CD4-positive, CD25-positive, alpha-beta regulatory T cell (primary cell): ENCODE results near the gene TARS3. TPM values are rescaled to one million over a fixed set of nuclear protein-coding genes. Genes with fewer than 3 reads are reported as not detected.

Experiments used
- ATAC-seq, 2 donors: fragments of 150-1000 bp; cut with Tn5 transposase; one replicate each; pipeline ENCODE4 v1.10.0; 2021; ENCODE audit warnings: low read depth in 2 of 2, moderate number of reproducible peaks in 2 of 2, moderate library complexity in 1 of 2
- DNase-seq, 3 donors: peaks; one replicate each; pipeline versions ENCODE4 v3.0.0 to v3.0.0-alpha.2; 2012 to 2022; ENCODE audit warnings: mixed read lengths in 1 of 3
- H3K27ac ChIP-seq: one replicate; pipeline ENCODE4 v1.7.0; 2013; ENCODE audit warnings: mild to moderate bottlenecking, low read length; ENCODE audit not compliant: insufficient read depth, poor library complexity, severe bottlenecking
- H3K27me3 ChIP-seq: one replicate; pipeline ENCODE4 v1.7.0; 2013; ENCODE audit warnings: low read length; ENCODE audit not compliant: control insufficient read depth, insufficient read depth
- H3K36me3 ChIP-seq: one replicate; pipeline ENCODE4 v1.7.0; 2013; ENCODE audit warnings: mild to moderate bottlenecking, low read length, moderate library complexity; ENCODE audit not compliant: control insufficient read depth, insufficient read depth
- H3K4me1 ChIP-seq: 2 replicates; pipeline ENCODE4 v1.7.0; 2013; ENCODE audit warnings: mild to moderate bottlenecking, low read length; ENCODE audit not compliant: insufficient read depth, control insufficient read depth, poor library complexity, severe bottlenecking
- H3K4me3 ChIP-seq: one replicate; pipeline ENCODE4 v1.7.0; 2013; ENCODE audit warnings: low read depth, mild to moderate bottlenecking, low read length, moderate library complexity
- H3K9me3 ChIP-seq, 2 experiments: 1 replicate in 1 of 2; 2 replicates in 1 of 2; pipeline ENCODE4 v1.7.0; 2013; ENCODE audit warnings: low read length in 2 of 2, mild to moderate bottlenecking in 1 of 2, moderate library complexity in 1 of 2; ENCODE audit not compliant: control insufficient read depth in 2 of 2
- H3K27ac Mint-ChIP-seq, 3 donors: one replicate each; pipeline ENCODE4 v1.8.0; 2020 to 2022; ENCODE audit warnings: mild to moderate bottlenecking in 3 of 3, mixed read lengths in 3 of 3, moderate library complexity in 2 of 3
- H3K27me3 Mint-ChIP-seq: one replicate; pipeline ENCODE4 v1.8.0; 2022; ENCODE audit warnings: mild to moderate bottlenecking, mixed read lengths
- H3K36me3 Mint-ChIP-seq: one replicate; pipeline ENCODE4 v1.8.0; 2020; ENCODE audit warnings: mixed read lengths
- H3K4me1 Mint-ChIP-seq, 4 donors: one replicate each; pipeline ENCODE4 v1.8.0; 2020 to 2022; ENCODE audit warnings: mixed read lengths in 4 of 4, mild to moderate bottlenecking in 1 of 4
- H3K4me3 Mint-ChIP-seq, 4 donors: one replicate each; pipeline ENCODE4 v1.8.0; 2020 to 2022; ENCODE audit warnings: mild to moderate bottlenecking in 4 of 4, mixed read lengths in 4 of 4, moderate library complexity in 3 of 4
- H3K9me3 Mint-ChIP-seq, 7 donors: one replicate each; pipeline ENCODE4 v1.8.0; 2020 to 2022; ENCODE audit warnings: mixed read lengths in 7 of 7, mild to moderate bottlenecking in 3 of 7, moderate library complexity in 2 of 7
- polyA plus RNA-seq, 4 donors: library from polyadenylated mRNA; unstranded; fragments of 300-500 nt; fragmentation: Illumina TruSeq; gene quantifications; one replicate each; pipeline ENCODE4 v1.2.3, GENCODE V29; 2021
- total RNA-seq: library from RNA; stranded (reverse); gene quantifications from one replicate; pipeline ENCODE4 v1.2.3, GENCODE V29; 2022

Gene TARS3
- total and polyA plus RNA-seq, 5 donors from 2014 or later = 6.5 to 15.9 (median 9.1) TPM

DNA sequence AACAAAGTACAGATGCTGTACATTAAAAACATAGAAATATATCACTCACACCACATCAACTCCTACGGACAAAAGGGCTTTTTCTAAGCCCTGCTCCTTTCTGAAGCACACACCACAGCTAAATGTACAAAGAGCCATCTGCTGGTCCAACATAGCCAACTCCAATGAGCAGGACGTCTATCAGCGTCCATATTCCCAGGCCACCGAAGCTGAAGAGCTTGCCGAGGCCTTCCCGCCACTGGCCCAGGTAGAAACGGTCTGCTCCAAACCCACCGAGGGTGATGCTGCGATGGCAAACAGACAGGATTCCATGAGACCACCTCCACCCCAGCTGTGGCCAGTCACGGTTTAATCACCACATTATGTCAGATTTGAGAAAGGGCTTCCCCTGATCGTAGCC lies 81.9 kb downstream of the TARS3 start:
- peaks cover 63% of the 10 kb centered on the region for H3K36me3 ChIP-seq
- ATAC-seq = no peak
- Mint-ChIP-seq H3K4me1 (peaks cover 22 to 56% (median 27%) of the 10 kb centered on the region in 4 donors), H3K9me3 (no peaks in the 10 kb centered on the region), H3K27ac (peak overlapping the region; percentile 70 to 94 (median 84)), H3K36me3 (peaks cover 31% of the 10 kb centered on the region), H3K27me3 (no peaks in the 10 kb centered on the region), H3K4me3 (peak overlapping the region in 2 of 4 donors; percentile 0 to 17)
- peak overlapping the region; percentile 82 for H3K27ac ChIP-seq
- DNase-seq = no peak
- H3K27me3 ChIP-seq = no peaks in the 10 kb centered on the region
- peaks cover 18% of the 10 kb centered on the region for H3K4me1 ChIP-seq
- peak overlapping the region; percentile 53 for H3K4me3 ChIP-seq
- no peaks in the 10 kb centered on the region for H3K9me3 ChIP-seq

DNA sequence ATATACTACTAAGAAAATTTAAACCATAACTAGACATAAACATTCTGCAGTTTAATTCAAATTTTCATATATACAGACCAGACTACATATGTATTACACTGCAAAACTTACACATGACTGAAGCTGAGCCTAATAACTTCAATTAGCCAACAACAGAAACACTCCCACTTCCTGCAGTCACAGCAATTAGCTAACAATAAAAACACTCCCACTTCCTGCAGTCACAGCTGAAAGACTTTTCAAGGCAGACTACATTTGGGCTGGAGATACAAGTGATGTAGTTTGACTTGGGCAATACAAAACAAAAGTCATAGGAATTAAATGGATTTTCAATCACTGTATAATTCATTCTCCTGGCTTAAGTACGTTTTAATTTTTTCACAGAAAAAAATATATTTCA lies 82.4 kb downstream of the TARS3 start:
- H3K27ac Mint-ChIP-seq = peak overlapping the region in 2 of 3 donors; percentile 70 to 94
- no peaks in the 10 kb centered on the region for H3K9me3 Mint-ChIP-seq
- Histone ChIP-seq H3K9me3 (no peaks in the 10 kb centered on the region), H3K27me3 (no peaks in the 10 kb centered on the region), H3K36me3 (peaks cover 59% of the 10 kb centered on the region), H3K27ac (peak overlapping the region; percentile 82), H3K4me1 (peaks cover 18% of the 10 kb centered on the region), H3K4me3 (peak overlapping the region; percentile 53)
- peaks cover 22 to 52% (median 27%) of the 10 kb centered on the region in 4 donors for H3K4me1 Mint-ChIP-seq
- peak; percentile 76 to 80 for ATAC-seq
- DNase-seq = peak; percentile 31 to 80 (median 63)
- H3K27me3 Mint-ChIP-seq = no peaks in the 10 kb centered on the region
- peak overlapping the region in 3 of 4 donors; percentile 1 to 17 (median 3) for H3K4me3 Mint-ChIP-seq
- peaks cover 31% of the 10 kb centered on the region for H3K36me3 Mint-ChIP-seq

DNA sequence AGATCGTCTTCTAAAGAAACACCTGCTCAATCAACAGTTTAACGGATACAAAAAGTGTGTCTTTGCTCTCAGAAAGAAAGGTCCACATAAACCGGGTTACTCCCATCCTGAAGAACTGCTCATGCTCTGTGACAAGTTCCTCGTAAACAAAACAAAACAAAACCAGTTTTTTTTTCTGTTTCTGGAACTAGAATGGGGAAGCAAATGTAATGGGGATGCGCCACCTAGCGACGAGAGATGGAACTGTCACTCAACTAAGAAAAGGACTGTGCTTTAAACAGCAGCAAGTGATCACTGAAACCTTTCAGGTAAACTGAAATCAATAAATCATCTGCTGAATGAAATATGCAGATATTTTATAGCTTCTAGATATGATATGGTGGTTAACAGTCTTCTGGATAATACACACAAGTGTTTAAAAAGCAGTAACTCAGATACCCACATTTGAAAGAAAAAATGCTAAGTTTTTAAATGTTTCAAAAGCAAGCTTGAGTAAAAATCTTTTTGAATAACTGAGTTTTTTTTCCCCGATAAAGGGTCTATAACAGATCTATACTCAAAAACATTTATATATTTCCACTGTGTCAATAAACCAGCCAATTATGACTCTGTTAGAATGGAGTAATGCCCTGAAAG lies 83.0 kb downstream of the TARS3 start:
- peak; percentile 65 to 87 (median 75) for DNase-seq

DNA sequence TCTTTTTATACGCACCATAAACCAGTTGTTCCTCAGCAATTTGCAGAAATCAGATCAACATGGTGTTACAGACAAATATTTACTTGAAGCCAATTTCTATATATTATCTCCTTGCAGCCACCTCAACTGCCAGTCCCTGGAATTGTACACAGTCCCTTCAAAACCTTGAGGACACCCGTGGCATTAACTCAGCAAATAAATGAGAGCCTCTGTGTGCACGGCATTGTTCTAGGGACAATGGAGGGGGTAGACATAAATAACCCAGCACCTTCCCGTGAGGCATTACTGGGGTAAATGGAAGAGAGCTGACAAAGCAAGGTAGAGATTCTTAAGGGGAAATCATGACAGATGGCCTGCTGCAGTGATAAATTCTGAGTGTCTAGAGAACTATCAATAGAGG lies 84.6 kb downstream of the TARS3 start:
- no peaks in the 10 kb centered on the region for H3K27me3 Mint-ChIP-seq
- H3K4me1 Mint-ChIP-seq = peaks cover 19 to 39% (median 23%) of the 10 kb centered on the region in 4 donors
- H3K36me3 ChIP-seq = peaks cover 38% of the 10 kb centered on the region
- H3K4me3 ChIP-seq = no peak overlapping the region
- H3K9me3 Mint-ChIP-seq = no peaks in the 10 kb centered on the region
- H3K4me1 ChIP-seq = peaks cover 18% of the 10 kb centered on the region
- H3K36me3 Mint-ChIP-seq = peaks cover 21% of the 10 kb centered on the region
- ATAC-seq (no peak), DNase-seq (no peak)
- H3K27ac ChIP-seq = no peak overlapping the region
- H3K27me3 ChIP-seq = no peaks in the 10 kb centered on the region
- no peak overlapping the region for H3K4me3 Mint-ChIP-seq
- no peaks in the 10 kb centered on the region for H3K9me3 ChIP-seq
- H3K27ac Mint-ChIP-seq = peak overlapping the region in 2 of 3 donors; percentile 42 to 94

More for the DNA sequence above, 83.0 kb downstream of the TARS3 start:
- ATAC-seq = peak; percentile 54 to 55
- H3K27me3 ChIP-seq = no peaks in the 10 kb centered on the region
- H3K27ac Mint-ChIP-seq = peak overlapping the region; percentile 43 to 94 (median 70)
- H3K27me3 Mint-ChIP-seq = no peaks in the 10 kb centered on the region
- H3K4me3 Mint-ChIP-seq = peak overlapping the region in 3 of 4 donors; percentile 0 to 68 (median 10)
- H3K36me3 ChIP-seq = peaks cover 52% of the 10 kb centered on the region
- H3K4me1 Mint-ChIP-seq = peaks cover 22 to 47% (median 28%) of the 10 kb centered on the region in 4 donors
- peak overlapping the region; percentile 82 for H3K27ac ChIP-seq
- H3K4me3 ChIP-seq = peak overlapping the region; percentile 53
- H3K9me3 Mint-ChIP-seq = no peaks in the 10 kb centered on the region
- no peaks in the 10 kb centered on the region for H3K9me3 ChIP-seq
- H3K4me1 ChIP-seq = peaks cover 18% of the 10 kb centered on the region
- H3K36me3 Mint-ChIP-seq = peaks cover 31% of the 10 kb centered on the region

DNA sequence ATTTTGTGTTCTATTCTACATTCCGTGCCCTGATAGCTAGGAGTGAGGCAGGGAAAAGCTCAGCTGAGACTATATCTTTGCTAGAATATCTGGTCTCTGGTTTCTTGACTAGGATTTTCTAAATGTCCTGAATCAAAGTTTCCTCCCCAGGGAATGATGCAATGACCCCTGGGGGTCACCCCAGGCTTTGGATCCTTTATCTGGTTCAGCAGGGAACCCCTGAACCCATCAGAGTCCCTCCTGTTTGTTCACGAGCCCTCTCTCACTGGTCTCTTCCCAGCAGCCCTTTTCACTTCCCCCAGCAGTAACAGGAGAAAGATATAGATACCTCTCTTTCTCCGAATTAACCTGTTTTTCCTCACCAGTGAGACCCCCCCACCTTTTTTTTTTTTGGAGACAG lies 86.4 kb downstream of the TARS3 start:
- ATAC-seq (no peak), DNase-seq (no peak)
- Histone ChIP-seq H3K4me3 (no peak overlapping the region), H3K9me3 (no peaks in the 10 kb centered on the region), H3K27ac (no peak overlapping the region), H3K36me3 (peaks cover 29% of the 10 kb centered on the region), H3K4me1 (peaks cover 18% of the 10 kb centered on the region), H3K27me3 (no peaks in the 10 kb centered on the region)
- Mint-ChIP-seq H3K36me3 (peaks cover 18% of the 10 kb centered on the region), H3K27ac (peak overlapping the region in 1 of 3 donors; percentile 38), H3K9me3 (no peaks in the 10 kb centered on the region), H3K4me3 (no peak overlapping the region), H3K4me1 (peaks cover 19 to 31% (median 23%) of the 10 kb centered on the region in 4 donors), H3K27me3 (no peaks in the 10 kb centered on the region)

DNA sequence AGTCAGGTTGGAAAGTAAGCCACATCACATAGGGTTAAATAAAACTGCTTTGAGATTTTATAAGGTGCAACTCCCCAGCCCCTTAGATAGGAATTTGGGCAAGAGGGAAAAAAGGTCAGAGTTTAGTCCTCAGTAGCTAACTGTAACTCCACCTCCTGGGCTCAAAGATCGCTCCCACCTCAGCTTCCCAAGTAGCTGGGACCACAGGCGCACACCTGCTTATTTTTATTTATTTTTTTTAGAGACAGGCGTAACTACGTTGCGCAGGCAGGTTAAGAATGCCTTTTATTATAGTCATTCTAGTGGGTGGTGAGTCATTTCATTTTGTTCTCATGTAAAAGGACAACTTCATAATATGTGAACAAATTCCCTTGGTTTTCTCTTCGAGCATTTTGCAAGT lies 86.8 kb downstream of the TARS3 start:
- Mint-ChIP-seq H3K9me3 (no peaks in the 10 kb centered on the region), H3K36me3 (peaks cover 22% of the 10 kb centered on the region), H3K27ac (peak overlapping the region in 1 of 3 donors; percentile 33), H3K4me3 (no peak overlapping the region), H3K27me3 (no peaks in the 10 kb centered on the region), H3K4me1 (peaks cover 17 to 27% (median 21%) of the 10 kb centered on the region in 4 donors)
- Histone ChIP-seq H3K36me3 (peaks cover 29% of the 10 kb centered on the region), H3K9me3 (no peaks in the 10 kb centered on the region), H3K27ac (no peak overlapping the region), H3K27me3 (no peaks in the 10 kb centered on the region), H3K4me3 (no peak overlapping the region), H3K4me1 (peaks cover 16% of the 10 kb centered on the region)
- ATAC-seq (no peak), DNase-seq (no peak)

DNA sequence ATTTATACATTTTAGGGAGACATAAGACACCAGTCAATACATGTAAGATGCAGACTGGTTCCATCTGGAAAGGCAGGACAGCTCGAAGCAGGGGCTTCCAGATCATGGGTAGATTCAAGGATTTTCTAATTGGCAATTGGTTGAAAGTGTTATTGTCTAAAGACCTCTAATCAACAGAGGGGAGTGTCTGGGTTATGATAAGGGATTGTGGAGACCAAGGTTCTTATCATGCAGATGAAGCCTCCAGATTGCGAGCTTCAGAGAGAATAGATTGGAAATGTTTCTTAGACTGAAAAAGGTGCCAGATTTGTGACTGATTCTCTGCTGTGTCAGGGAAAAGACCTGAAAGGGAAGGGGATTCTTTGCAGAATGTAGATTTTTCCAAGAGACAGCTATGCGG lies 87.2 kb downstream of the TARS3 start:
- Histone ChIP-seq H3K27me3 (no peaks in the 10 kb centered on the region), H3K4me1 (peaks cover 12% of the 10 kb centered on the region), H3K36me3 (peaks cover 24% of the 10 kb centered on the region), H3K27ac (no peak overlapping the region), H3K9me3 (no peaks in the 10 kb centered on the region), H3K4me3 (no peak overlapping the region)
- H3K36me3 Mint-ChIP-seq = peaks cover 24% of the 10 kb centered on the region
- DNase-seq = no peak
- peak overlapping the region in 2 of 3 donors; percentile 33 to 34 for H3K27ac Mint-ChIP-seq
- ATAC-seq = no peak
- H3K9me3 Mint-ChIP-seq = no peaks in the 10 kb centered on the region
- H3K4me1 Mint-ChIP-seq = peaks cover 12 to 22% (median 16%) of the 10 kb centered on the region in 4 donors
- H3K27me3 Mint-ChIP-seq = no peaks in the 10 kb centered on the region
- H3K4me3 Mint-ChIP-seq = no peak overlapping the region
